Right forelimb (tissue), 1 donor: ENCODE data around the gene THAP7.

Experiments used
- DNase-seq: peaks from one replicate; pipeline ENCODE4 v3.0.0-alpha.2; 2018

Gene THAP7

GRCh38 chr22:21030621-21031544 lies 29.0 kb upstream of the THAP7 start:
- DNase-seq: no peak

GRCh38 chr22:21030032-21030431 lies 28.1 kb upstream of the THAP7 start:
- DNase-seq: no peak

GRCh38 chr22:21029486-21030025 lies 27.6 kb upstream of the THAP7 start:
- no peak for DNase-seq

- DNase-seq: no peak
These were observed 26.6 kb upstream of the THAP7 start for GRCh38 chr22:21028277-21029251.

- peak; percentile 67 for DNase-seq
These were observed 25.1 kb upstream of the THAP7 start for GRCh38 chr22:21026783-21027692.

DNA sequence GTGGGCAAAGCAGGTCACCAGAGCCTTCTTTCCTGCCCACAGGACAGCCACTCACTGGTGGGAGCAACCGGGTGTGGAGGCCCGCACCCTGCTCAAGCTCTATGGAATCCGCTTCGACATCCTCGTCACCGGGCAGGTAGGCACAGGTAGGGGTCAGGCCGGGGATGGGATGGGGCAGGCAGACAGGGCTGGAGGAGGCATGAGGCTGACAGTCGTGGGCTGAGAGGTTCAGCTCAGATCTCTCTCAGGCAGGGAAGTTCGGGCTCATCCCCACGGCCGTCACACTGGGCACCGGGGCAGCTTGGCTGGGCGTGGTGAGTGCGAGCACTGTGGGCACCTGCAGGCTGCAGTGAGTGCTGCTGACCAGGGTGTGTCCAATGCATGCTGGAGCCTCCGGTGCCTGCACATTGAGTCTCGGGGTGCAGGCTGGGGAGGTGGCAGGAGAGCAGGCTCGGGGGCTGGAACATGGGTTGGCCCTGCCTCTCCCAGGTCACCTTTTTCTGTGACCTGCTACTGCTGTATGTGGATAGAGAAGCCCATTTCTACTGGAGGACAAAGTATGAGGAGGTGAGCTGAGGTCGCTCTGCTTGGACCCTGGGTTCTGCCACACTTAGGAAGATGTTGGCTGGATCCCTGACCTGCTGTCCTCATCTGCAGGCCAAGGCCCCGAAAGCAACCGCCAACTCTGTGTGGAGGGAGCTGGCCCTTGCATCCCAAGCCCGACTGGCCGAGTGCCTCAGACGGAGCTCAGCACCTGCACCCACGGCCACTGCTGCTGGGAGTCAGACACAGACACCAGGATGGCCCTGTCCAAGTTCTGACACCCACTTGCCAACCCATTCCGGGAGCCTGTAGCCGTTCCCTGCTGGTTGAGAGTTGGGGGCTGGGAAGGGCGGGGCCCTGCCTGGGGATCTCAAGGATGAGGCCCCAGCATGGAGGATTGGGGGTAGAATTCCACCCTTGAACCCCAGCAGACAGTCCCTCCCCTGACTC lies 24.1 kb upstream of the THAP7 start:
- DNase-seq: no peak

- DNase-seq: no peak
These were observed 23.3 kb upstream of the THAP7 start for GRCh38 chr22:21025266-21025665.

- no peak for DNase-seq
These were observed 21.2 kb upstream of the THAP7 start for GRCh38 chr22:21022955-21023614.

DNA sequence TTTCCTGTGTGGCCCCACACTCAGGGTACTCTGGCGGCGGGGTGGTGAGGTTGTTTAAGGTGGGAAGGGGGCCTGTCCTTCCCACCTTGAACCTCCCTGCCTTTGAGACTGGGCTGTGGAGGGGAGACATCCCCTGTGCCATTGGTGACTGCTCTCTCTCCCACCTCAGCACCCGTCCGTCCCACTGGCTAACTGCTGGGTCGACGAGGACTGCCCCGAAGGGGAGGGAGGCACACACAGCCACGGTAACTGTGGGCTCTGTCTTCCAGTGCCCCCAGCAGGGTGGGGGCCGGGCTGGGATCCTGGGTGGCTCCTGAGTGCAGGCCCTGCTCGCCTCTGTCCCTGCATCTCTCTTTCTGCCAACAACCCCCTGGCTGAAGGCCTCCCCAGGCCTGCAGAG lies 20.6 kb upstream of the THAP7 start:
- DNase-seq: no peak

- DNase-seq: no peak
These were observed 19.0 kb upstream of the THAP7 start for GRCh38 chr22:21020802-21021429.

- no peak for DNase-seq
These were observed 16.4 kb upstream of the THAP7 start for GRCh38 chr22:21018314-21018713.

- no peak for DNase-seq
These were observed 14.9 kb upstream of the THAP7 start for GRCh38 chr22:21016644-21017420.

DNA sequence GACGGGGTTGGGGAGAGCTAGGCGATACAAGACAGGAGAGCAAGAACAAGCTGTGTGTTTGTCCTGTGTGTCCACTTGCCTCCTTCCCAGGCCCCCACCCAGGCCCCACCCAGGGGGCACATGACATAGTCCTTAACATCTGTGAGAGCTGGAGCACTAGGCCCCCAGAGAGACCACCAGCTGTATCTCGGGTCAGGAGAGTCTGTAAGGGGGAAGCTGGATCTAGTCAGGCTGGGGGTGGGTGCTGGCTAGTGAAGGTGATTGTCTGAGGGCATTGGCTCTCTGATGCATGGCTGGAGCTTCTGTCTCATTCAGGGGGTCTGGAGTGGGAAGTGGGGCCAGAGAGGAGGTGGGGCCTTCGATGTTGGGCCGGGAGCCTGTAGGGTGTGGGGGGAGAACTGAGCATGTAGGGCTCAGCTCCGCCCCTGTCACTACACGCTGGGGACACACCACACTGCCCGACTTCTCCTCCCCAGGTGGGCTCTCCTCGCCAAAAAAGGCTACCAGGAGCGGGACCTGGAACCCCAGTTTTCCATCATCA lies 13.6 kb upstream of the THAP7 start:
- no peak for DNase-seq

DNA sequence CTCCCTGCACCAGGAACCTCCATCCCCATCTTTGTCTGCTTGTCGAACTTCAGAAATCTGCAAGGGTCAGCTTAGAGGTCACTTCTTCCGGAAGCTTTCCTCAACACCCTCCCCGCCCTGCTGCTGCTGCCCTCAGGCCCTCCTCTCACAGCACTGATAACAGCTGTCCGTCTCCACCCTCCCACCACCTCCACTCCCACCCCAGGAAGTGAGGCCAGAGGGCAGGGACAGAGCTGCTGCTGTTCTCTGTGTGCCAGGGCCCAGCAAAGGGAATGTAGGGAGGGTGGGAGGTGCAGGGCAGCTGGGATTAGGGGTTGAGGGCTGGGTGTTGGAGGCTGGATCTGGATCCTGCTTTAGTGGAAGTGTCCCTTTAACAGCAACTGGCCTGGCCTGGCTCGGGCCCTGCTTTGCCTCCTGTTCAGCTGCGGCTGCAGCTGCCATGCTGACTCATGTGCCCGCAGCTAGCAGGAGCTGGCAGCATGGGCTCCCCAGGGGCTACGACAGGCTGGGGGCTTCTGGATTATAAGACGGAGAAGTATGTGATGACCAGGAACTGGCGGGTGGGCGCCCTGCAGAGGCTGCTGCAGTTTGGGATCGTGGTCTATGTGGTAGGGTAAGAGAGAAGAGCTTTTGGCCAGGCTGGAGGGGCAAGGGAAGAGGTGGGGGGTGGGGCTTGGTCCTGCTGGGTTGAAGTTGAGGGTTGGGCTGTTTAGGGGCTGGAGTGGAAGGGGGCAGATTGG lies 13.0 kb upstream of the THAP7 start, which contains the start of gene P2RX6:
Gene P2RX6 (plus strand): TSS at position 440 of the 740 bp plus-strand sequence. CDS start 10 bp downstream, at position 450.
- DNase-seq: peak; percentile 78

GRCh38 chr22:21014202-21014725 lies 12.3 kb upstream of the THAP7 start:
- DNase-seq: peak; percentile 91

DNA sequence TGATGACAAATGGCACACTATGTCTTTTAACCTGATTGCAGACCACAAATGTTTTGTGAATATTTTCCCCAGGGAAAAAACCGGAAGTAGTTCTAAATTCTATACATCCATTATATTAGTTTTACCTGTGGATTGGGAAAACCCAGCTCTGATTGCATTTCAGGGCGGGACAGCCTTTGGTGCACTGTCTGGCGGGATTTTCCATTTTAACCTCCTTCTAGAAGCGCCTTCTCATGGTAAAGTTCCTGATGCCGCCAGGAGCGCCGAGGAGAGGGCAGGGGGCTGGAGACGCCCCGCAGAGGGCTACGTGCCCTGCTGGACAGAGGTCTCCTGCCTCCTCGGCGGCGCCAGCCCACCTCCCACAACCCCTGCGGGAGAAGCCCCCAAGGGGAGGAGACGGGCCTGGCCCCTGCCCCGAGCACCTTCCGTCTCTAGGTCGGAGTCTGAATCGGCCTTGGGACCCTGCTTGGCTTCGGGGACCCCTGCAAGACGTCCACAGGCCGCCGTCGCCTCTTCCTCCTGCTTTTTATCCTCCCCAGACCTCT lies 11.8 kb upstream of the THAP7 start:
- DNase-seq: no peak
